ENCODE data around the gene XPO5. TPM values are rescaled to one million over a fixed set of nuclear protein-coding genes. Genes with fewer than 3 reads are reported as not detected.
"Not testable (repeated sequence)": the region's sequence is repeated elsewhere in the genome, so short reads cannot be mapped to it uniquely, and the experiment has no call there.

XPO5 gene
- total RNA-seq, 1 experiment from 2014 or later: 57.9 TPM

- no peak overlapping the region for H3K27ac ChIP-seq (ENCODE audit: low read length)
- H3K4me2 ChIP-seq (ENCODE audit: low read depth, low read length, poor library complexity, severe bottlenecking): no peak overlapping the region
- no peaks in the 10 kb centered on the region for H3K27me3 ChIP-seq (ENCODE audit: low read length)
- peaks cover 56% of the 10 kb centered on the region for H3K36me3 ChIP-seq (ENCODE audit: insufficient read depth, low read length)
- no peak overlapping the region for H2AFZ ChIP-seq (ENCODE audit: low read length)
- no peak for DNase-seq
- no peak overlapping the region for H3K4me3 ChIP-seq (ENCODE audit: low read length)
- peaks cover 17% of the 10 kb centered on the region; the same call in 1 of the 2 replicates for H3K79me2 ChIP-seq (ENCODE audit: low read length)
- no peaks in the 10 kb centered on the region for H3K4me1 ChIP-seq (ENCODE audit: low read length)
- H3K9me2 ChIP-seq (replicated peaks; ENCODE audit: insufficient read depth, low read length): no peaks in the 10 kb centered on the region
- no peak overlapping the region for H3K9ac ChIP-seq (ENCODE audit: low read length)
- H3K9me3 ChIP-seq (ENCODE audit: low read length): no peaks in the 10 kb centered on the region
- H4K20me1 ChIP-seq (ENCODE audit: insufficient read depth, low read depth, low read length): no peaks in the 10 kb centered on the region
Measured at GRCh38 chr6:43541774-43542471, 33.9 kb downstream of the XPO5 start.

- Histone ChIP-seq H3K79me2 (ENCODE audit: low read length) (peaks cover 17% of the 10 kb centered on the region; the same call in 1 of the 2 replicates), H2AFZ (ENCODE audit: low read length) (no peak overlapping the region), H3K4me2 (ENCODE audit: low read depth, low read length, poor library complexity, severe bottlenecking) (no peak overlapping the region), H3K27me3 (ENCODE audit: low read length) (no peaks in the 10 kb centered on the region), H3K9me3 (ENCODE audit: low read length) (no peaks in the 10 kb centered on the region), H3K9ac (ENCODE audit: low read length) (no peak overlapping the region), H3K27ac (ENCODE audit: low read length) (no peak overlapping the region), H3K36me3 (ENCODE audit: insufficient read depth, low read length) (peaks cover 44% of the 10 kb centered on the region), H3K4me1 (ENCODE audit: low read length) (no peaks in the 10 kb centered on the region), H4K20me1 (ENCODE audit: insufficient read depth, low read depth, low read length) (no peaks in the 10 kb centered on the region), H3K4me3 (ENCODE audit: low read length) (no peak overlapping the region), H3K9me2 (replicated peaks; ENCODE audit: insufficient read depth, low read length) (no peaks in the 10 kb centered on the region)
- DNase-seq: no peak
Measured at GRCh38 chr6:43540507-43540906, 35.3 kb downstream of the XPO5 start.

GRCh38 chr6:43539409-43539808 lies 36.4 kb downstream of the XPO5 start:
- not testable (repeated sequence) for H3K9me2 ChIP-seq (replicated peaks; ENCODE audit: insufficient read depth, low read length); H3K4me1 ChIP-seq (ENCODE audit: low read length); H3K9me3 ChIP-seq (ENCODE audit: low read length); H3K27me3 ChIP-seq (ENCODE audit: low read length); H2AFZ ChIP-seq (ENCODE audit: low read length); H3K9ac ChIP-seq (ENCODE audit: low read length); H3K4me2 ChIP-seq (ENCODE audit: low read depth, low read length, poor library complexity, severe bottlenecking); H4K20me1 ChIP-seq (ENCODE audit: insufficient read depth, low read depth, low read length); DNase-seq; H3K4me3 ChIP-seq (ENCODE audit: low read length); H3K27ac ChIP-seq (ENCODE audit: low read length)
- peaks cover 16% of the 10 kb centered on the region; the same call in 1 of the 2 replicates for H3K79me2 ChIP-seq (ENCODE audit: low read length)
- H3K36me3 ChIP-seq (ENCODE audit: insufficient read depth, low read length): peaks cover 38% of the 10 kb centered on the region

GRCh38 chr6:43538986-43539385 lies 36.9 kb downstream of the XPO5 start:
- peaks cover 13% of the 10 kb centered on the region; the same call in 1 of the 2 replicates for H3K79me2 ChIP-seq (ENCODE audit: low read length)
- H3K9ac ChIP-seq (ENCODE audit: low read length); H3K9me2 ChIP-seq (replicated peaks; ENCODE audit: insufficient read depth, low read length); H4K20me1 ChIP-seq (ENCODE audit: insufficient read depth, low read depth, low read length); H3K4me2 ChIP-seq (ENCODE audit: low read depth, low read length, poor library complexity, severe bottlenecking); H3K9me3 ChIP-seq (ENCODE audit: low read length); H3K4me3 ChIP-seq (ENCODE audit: low read length); H2AFZ ChIP-seq (ENCODE audit: low read length); H3K4me1 ChIP-seq (ENCODE audit: low read length); H3K27ac ChIP-seq (ENCODE audit: low read length); DNase-seq; H3K27me3 ChIP-seq (ENCODE audit: low read length): not testable (repeated sequence)
- H3K36me3 ChIP-seq (ENCODE audit: insufficient read depth, low read length): peaks cover 41% of the 10 kb centered on the region

- Histone ChIP-seq H3K27me3 (ENCODE audit: low read length) (no peaks in the 10 kb centered on the region), H3K27ac (ENCODE audit: low read length) (no peak overlapping the region), H3K4me3 (ENCODE audit: low read length) (no peak overlapping the region), H3K9me3 (ENCODE audit: low read length) (no peaks in the 10 kb centered on the region), H3K9me2 (replicated peaks; ENCODE audit: insufficient read depth, low read length) (no peaks in the 10 kb centered on the region), H3K36me3 (ENCODE audit: insufficient read depth, low read length) (peaks cover 42% of the 10 kb centered on the region), H3K9ac (ENCODE audit: low read length) (no peak overlapping the region), H3K4me2 (ENCODE audit: low read depth, low read length, poor library complexity, severe bottlenecking) (no peak overlapping the region), H2AFZ (ENCODE audit: low read length) (no peak overlapping the region), H3K4me1 (ENCODE audit: low read length) (no peaks in the 10 kb centered on the region), H4K20me1 (ENCODE audit: insufficient read depth, low read depth, low read length) (no peaks in the 10 kb centered on the region), H3K79me2 (ENCODE audit: low read length) (no peaks in the 10 kb centered on the region)
- no peak for DNase-seq
Measured at GRCh38 chr6:43532201-43532600, 43.6 kb downstream of the XPO5 start.

- no peaks in the 10 kb centered on the region; the same call in 1 of the 2 replicates for H4K20me1 ChIP-seq (ENCODE audit: insufficient read depth, low read depth, low read length)
- no peaks in the 10 kb centered on the region for H3K9me3 ChIP-seq (ENCODE audit: low read length)
- H3K4me3 ChIP-seq (ENCODE audit: low read length): no peak overlapping the region
- no peak overlapping the region for H2AFZ ChIP-seq (ENCODE audit: low read length)
- H3K36me3 ChIP-seq (ENCODE audit: insufficient read depth, low read length): peaks cover 73% of the 10 kb centered on the region
- no peaks in the 10 kb centered on the region for H3K27me3 ChIP-seq (ENCODE audit: low read length)
- H3K4me2 ChIP-seq (ENCODE audit: low read depth, low read length, poor library complexity, severe bottlenecking): no peak overlapping the region
- no peak for DNase-seq
- H3K4me1 ChIP-seq (ENCODE audit: low read length): no peaks in the 10 kb centered on the region
- no peaks in the 10 kb centered on the region for H3K9me2 ChIP-seq (replicated peaks; ENCODE audit: insufficient read depth, low read length)
- peaks cover 4% of the 10 kb centered on the region for H3K79me2 ChIP-seq (ENCODE audit: low read length)
- H3K9ac ChIP-seq (ENCODE audit: low read length): no peak overlapping the region
- H3K27ac ChIP-seq (ENCODE audit: low read length): no peak overlapping the region
Measured at GRCh38 chr6:43524483-43524961, 51.3 kb downstream of the XPO5 start.

- Histone ChIP-seq H3K9ac (ENCODE audit: low read length) (no peak overlapping the region), H4K20me1 (ENCODE audit: insufficient read depth, low read depth, low read length) (no peaks in the 10 kb centered on the region; the same call in 1 of the 2 replicates), H3K4me1 (ENCODE audit: low read length) (peaks cover 10% of the 10 kb centered on the region), H3K9me3 (ENCODE audit: low read length) (no peaks in the 10 kb centered on the region), H3K9me2 (replicated peaks; ENCODE audit: insufficient read depth, low read length) (no peaks in the 10 kb centered on the region), H3K27me3 (ENCODE audit: low read length) (no peaks in the 10 kb centered on the region), H3K36me3 (ENCODE audit: insufficient read depth, low read length) (peaks cover 77% of the 10 kb centered on the region), H3K27ac (ENCODE audit: low read length) (no peak overlapping the region), H3K79me2 (ENCODE audit: low read length) (peaks cover 17% of the 10 kb centered on the region), H2AFZ (ENCODE audit: low read length) (no peak overlapping the region), H3K4me2 (ENCODE audit: low read depth, low read length, poor library complexity, severe bottlenecking) (no peak overlapping the region), H3K4me3 (ENCODE audit: low read length) (no peak overlapping the region)
- no peak for DNase-seq
Measured at GRCh38 chr6:43523284-43523683, 52.6 kb downstream of the XPO5 start.

- Histone ChIP-seq H3K9me3 (ENCODE audit: low read length) (no peaks in the 10 kb centered on the region), H3K79me2 (ENCODE audit: low read length) (peaks cover 22% of the 10 kb centered on the region), H3K36me3 (ENCODE audit: insufficient read depth, low read length) (peaks cover 71% of the 10 kb centered on the region), H2AFZ (ENCODE audit: low read length) (no peak overlapping the region), H3K27me3 (ENCODE audit: low read length) (no peaks in the 10 kb centered on the region), H3K9me2 (replicated peaks; ENCODE audit: insufficient read depth, low read length) (no peaks in the 10 kb centered on the region), H3K27ac (ENCODE audit: low read length) (no peak overlapping the region), H3K4me2 (ENCODE audit: low read depth, low read length, poor library complexity, severe bottlenecking) (no peak overlapping the region), H3K4me3 (ENCODE audit: low read length) (no peak overlapping the region), H4K20me1 (ENCODE audit: insufficient read depth, low read depth, low read length) (no peaks in the 10 kb centered on the region; the same call in 1 of the 2 replicates), H3K9ac (ENCODE audit: low read length) (no peak overlapping the region), H3K4me1 (ENCODE audit: low read length) (peaks cover 14% of the 10 kb centered on the region)
- no peak for DNase-seq
Measured at GRCh38 chr6:43522547-43523261, 53.1 kb downstream of the XPO5 start.
